GM21526 (cell line): Measurements from ENCODE around the gene LTBP1.
"Not testable (repeated sequence)": the region's sequence is repeated elsewhere in the genome, so short reads cannot be mapped to it uniquely, and the experiment has no call there.

Experiments used
- ATAC-seq: cut with Tn5 transposase; IDR thresholded peaks from one replicate; pipeline ENCODE4 v1.9.1; 2021; ENCODE audit warnings: moderate library complexity; ENCODE audit not compliant: unreplicated experiment, low FRiP score

LTBP1 gene

DNA sequence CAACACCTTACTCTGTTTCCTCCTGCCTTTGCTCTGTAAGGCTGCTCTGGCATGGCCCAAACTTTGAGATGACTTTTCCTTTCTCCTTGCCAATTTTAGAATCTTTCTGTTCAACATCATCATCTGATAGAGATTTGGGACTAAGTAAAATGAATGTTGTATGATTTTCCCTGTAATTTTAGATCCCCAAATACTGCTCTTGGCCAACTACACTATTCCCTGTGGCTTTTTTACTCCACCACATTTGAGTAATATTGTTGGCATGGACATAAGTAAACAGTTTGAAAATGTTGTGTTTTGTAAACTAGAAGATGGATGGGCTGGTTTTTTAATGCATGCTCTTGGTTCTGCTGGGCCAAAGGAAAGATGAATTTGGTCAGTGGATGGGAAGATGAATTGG is 12.1 kb downstream of the LTBP1 start:
- no peak for ATAC-seq

- no peak for ATAC-seq
These were observed 13.5 kb downstream of the LTBP1 start for GRCh38 chr2:32960238-32960637.

GRCh38 chr2:32960647-32961403 is 14.1 kb downstream of the LTBP1 start:
- no peak for ATAC-seq

- no peak for ATAC-seq
These were observed 15.9 kb downstream of the LTBP1 start for GRCh38 chr2:32962690-32963089.

DNA sequence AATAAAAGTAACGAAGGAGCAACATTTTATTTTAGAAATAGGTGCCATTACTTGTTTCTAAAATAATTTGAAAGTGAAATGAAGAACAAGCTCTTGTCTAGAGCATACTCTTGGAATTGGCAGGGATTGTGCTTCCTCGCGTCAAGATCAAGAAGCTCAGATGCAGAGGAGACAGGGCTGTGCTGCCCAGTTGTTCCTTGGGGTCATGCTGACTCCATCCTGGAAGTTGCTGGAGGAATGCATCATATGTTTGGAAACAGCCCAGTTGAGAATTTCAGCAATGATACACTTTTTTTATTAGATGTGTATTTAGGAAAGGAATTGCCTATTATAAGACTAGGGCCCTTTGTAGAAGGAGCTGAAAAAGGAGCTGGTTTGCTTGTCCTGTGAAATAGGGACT is 17.2 kb downstream of the LTBP1 start:
- ATAC-seq = no peak

GRCh38 chr2:32965523-32966171 is 18.9 kb downstream of the LTBP1 start:
- no peak for ATAC-seq

GRCh38 chr2:32969444-32970162 is 22.9 kb downstream of the LTBP1 start:
- no peak for ATAC-seq

- ATAC-seq = not testable (repeated sequence)
These were observed 27.0 kb downstream of the LTBP1 start for GRCh38 chr2:32973772-32974171.

DNA sequence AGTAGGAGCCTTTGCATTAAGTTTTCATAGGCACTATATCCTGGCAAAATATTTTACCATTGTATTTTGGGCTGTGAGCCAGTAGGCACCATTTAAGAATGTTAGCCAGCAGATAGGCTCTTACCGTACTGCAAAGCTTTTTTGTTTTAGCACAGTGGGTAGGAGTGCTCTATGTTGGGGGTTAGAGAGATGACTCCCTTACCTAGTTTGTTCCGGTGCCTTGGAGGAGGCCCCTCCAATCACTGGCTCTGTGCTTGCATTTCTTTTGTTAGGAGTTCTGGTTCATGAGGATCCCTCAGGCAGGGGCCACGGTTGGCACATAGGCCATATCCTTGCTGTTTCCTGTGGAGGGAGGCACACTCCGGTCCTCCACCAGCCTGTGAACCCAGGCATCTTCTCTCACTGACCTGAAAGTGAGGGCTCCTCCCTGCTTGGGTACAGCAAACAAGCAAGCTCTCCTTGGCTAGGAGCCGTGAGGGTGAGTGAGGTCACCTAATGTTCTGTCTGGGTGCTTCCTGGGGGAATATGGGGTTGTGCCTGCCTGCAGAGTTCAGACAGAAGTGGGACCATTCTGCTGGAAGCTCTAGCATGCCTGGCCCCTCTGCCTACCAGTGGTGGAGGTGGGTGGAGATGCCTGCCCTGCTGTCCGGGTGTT is 29.8 kb downstream of the LTBP1 start:
- ATAC-seq = no peak

DNA sequence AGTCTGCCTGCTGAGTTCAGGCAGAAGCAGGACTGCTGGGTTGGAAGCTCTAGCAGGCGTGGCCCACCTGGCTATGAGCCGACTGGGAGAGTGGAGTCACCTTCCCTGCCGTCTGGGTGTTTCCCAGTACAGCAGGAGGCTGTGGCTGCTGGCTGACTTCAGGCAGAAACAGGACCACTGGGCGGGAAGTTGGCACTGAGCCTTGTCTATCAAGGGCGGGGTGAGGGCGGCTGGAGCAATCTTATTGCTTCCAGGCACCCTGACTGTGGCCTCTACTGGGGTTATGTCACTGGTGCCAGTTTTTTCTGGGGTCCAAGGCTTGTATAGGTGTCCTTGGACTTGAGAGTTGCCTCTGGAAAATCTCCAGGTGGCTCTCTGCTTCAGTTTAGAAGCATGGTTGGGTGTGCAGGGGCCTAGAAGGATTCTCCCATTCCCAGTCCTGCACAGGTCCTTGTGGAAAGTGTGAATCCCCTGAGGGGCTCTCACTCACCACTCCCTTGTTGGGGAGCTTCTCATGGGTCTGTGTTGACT is 30.5 kb downstream of the LTBP1 start:
- ATAC-seq = no peak

DNA sequence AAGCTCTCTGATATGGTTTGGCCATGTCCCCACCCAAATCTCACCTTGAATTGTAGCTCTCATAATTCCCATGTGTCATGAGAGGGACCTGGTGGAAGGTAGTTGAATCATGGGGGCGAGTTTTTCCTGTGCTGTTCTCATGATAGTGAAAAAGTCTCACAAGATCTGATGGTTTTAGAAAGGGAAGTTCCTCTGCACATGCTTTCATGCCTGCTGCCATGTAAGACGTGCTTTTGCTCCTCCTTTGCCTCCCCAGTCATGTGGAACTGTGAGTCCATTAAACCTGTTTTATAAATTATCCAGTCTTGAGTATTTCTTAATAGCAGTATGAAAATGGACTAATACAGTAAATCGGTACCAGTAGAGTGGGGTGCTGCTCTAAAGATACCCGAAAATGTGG is 34.9 kb downstream of the LTBP1 start:
- ATAC-seq = no peak

DNA sequence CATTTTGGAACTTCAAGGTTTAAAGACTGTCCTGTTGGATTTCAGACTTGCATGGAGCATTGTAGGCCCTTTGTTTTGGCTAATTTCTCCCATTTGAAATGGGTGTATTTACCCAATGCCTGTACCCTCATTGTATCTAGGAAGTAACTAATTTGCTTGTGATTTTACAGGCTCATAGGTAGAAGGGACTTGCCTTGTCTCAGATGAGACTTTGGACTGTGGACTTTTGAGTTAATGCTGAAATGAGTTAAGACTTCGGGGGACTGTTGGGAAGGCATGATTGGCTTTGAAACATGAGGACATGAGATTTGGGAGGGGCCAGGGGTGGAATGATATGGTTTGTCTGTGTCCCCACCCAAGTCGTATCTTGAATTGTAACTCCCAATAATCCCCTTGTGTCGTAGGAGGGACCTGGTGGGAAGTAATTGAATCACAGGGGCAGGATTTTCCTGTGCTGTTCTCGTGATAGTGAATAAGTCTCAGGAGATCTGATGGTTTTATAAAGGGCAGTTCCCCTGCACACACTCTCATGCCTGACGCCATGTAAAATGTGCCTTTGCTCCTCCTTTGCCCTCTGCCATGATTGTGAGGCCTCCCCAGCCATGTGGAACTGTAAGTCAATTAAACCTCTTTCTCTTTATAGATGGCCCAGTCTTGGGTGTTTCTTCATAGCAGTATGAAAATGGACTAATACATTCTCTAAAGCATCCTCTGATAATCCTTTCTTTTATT is 36.6 kb downstream of the LTBP1 start:
- ATAC-seq = not testable (repeated sequence)

DNA sequence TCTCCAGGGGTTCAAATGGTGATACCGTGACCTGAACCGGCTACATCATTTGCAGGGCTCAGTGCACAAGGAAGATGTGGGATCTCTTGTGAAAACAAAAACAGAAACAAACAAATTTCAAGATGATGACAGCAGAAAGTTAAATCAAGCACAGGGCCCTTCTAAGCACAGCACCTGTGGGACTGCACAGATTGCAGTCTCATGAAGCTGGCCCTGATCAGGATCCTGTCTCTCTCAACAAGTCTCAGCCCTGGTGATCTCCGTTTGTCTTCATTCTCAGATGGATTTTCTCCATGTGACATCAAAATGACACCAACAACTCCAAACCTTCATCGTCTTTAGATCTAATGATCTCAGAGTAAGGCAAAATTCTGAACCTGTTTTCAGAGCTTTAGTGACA is 39.7 kb downstream of the LTBP1 start:
- ATAC-seq = no peak

GRCh38 chr2:32988525-32988924 is 41.8 kb downstream of the LTBP1 start:
- ATAC-seq = no peak

GRCh38 chr2:32990556-32990955 is 43.8 kb downstream of the LTBP1 start:
- no peak for ATAC-seq

DNA sequence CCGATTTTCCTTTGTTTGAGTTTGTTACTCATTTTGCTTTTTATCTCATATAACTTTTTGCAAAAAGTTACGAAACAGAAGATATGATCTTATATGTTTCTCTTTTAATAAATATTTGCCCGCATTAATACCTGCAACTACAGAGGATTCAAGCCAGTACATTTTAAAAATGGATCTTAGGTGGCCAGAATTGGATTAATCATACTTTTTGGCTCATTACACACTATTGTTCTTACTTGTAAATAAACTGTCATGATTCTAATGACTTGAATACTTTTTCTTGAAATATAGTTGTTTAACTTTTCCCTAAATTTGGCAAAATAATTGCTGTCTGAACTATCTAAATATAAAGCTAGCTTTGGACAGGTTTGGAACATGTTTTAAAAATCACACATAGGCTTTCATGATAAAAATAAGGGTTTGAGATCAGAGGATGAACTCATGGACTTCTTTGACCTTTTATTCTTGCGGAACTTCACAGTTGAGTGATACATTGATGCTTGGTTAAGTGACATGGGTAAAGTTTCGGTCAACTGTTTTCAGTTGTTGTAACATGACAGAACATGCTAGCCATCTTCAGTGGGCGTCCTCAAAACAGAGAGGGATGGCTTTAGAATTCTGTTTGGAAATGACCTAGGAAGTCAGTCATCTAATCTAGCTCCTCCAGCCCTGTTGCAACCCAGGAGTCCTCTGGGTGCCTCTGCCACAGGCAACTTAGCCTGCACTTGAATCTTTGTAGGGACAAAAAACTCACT is 44.5 kb downstream of the LTBP1 start:
- no peak for ATAC-seq

DNA sequence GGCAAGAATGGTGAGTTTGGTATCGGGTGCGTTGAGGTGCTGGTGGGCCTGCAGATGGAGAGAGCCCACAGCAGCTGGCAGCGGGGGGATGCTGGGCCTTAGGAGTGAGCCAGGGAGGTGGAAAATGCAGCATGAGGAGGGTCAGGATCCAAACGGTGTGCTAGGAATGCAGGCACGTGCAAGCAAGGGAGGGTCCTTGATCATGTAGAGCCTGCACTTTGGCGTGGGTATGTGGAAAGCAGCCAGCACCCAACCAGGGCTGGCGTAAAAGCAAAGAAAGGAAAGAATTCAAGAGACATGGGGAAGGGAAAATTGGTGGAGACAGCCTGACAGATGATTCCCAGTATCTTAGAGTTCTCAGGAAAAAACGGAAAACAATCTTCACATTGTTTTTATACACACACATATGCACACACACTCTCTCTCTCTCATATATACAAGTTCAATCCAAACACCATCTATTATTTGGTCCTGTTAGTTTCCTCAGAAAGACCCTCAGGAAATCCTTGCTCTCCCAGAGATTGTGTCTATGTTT is 46.3 kb downstream of the LTBP1 start:
- no peak for ATAC-seq

DNA sequence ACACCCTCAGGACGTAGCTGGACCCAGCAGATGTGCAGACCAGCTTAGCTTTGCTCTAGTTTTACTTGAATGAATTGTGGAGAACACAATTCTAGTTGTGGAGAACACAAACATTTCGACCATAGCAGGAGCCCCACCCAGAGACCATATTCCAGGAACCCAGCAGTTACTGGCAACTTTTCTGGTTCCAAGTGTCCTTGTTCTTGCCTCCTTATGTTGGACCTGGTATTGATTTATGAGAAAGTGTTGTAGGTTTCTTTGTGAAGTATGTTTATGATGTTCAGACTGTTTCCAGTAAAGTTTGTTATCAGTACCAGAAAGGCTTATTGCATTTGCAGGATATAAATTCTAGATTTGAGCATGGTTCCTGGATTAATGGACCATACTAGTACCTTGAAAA is 51.0 kb downstream of the LTBP1 start:
- ATAC-seq = no peak

DNA sequence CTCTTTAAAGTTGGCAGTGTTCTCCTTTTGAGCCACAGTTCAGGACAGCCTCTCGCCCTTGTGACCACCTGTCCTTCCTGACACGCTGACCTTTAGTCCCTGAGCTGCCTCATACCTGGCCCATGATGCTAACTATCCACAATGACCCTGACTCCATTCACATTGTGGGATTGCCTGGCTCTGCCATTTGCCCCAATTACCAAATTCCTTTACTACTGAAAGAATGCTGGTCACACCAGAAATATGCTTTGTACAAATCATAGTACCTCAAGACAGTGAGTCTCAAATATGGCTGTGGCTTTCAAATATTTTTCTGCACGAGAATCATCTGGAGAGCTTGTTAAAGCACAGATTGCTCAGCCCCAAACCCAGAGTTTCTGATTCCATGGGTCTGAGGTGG is 54.2 kb downstream of the LTBP1 start:
- no peak for ATAC-seq
